ENCODE data around the gene FEN1.

The FEN1 gene, protein sequence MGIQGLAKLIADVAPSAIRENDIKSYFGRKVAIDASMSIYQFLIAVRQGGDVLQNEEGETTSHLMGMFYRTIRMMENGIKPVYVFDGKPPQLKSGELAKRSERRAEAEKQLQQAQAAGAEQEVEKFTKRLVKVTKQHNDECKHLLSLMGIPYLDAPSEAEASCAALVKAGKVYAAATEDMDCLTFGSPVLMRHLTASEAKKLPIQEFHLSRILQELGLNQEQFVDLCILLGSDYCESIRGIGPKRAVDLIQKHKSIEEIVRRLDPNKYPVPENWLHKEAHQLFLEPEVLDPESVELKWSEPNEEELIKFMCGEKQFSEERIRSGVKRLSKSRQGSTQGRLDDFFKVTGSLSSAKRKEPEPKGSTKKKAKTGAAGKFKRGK

DNA sequence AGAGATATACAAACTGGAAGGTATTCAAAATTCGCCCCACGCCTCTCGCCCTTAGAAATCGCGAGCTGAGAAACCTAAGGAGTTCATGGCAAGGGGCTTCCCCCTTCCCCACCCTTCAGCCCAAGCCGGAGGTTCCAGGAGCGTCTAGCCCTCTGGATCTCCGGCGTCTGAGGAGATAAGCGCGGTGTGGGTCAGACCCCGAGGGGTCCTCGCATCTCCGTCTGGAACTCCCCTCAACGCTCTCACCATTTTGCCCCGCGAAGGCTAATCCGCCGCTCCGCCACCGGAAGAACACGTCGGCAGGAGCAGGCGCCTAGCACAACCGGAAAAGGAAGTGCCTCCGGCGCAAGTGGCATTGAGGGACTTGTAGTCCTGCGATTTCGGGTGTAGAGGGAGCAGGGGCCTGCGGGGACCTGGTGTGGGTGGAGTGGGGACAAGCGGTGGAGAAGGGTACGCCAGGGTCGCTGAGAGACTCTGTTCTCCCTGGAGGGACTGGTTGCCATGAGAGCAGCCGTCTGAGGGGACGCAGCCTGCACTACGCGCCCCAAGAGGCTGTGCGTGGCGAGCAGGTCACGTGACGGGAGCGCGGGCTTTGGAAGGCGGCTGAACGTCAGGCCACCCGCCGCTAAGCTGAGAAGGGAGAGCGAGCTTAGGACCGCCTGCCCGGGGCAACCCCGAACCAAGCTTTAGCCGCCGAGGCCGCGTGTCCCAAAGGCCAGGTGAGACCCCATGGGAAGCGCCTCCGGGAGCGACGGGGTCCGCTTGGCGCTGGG, at the start of gene FEN1, which contains the start of gene TMEM258:
Gene FEN1 (plus strand): TSS at position 602 of the 773 bp plus-strand sequence. CDS start 2,451 bp downstream, outside the sequence.
Gene TMEM258 (minus strand): TSS at position 290 of the 773 bp plus-strand sequence. CDS start 41 bp downstream, at position 249.
- DNase-seq (ENCODE audit: low read depth): peak; percentile 68

DNA sequence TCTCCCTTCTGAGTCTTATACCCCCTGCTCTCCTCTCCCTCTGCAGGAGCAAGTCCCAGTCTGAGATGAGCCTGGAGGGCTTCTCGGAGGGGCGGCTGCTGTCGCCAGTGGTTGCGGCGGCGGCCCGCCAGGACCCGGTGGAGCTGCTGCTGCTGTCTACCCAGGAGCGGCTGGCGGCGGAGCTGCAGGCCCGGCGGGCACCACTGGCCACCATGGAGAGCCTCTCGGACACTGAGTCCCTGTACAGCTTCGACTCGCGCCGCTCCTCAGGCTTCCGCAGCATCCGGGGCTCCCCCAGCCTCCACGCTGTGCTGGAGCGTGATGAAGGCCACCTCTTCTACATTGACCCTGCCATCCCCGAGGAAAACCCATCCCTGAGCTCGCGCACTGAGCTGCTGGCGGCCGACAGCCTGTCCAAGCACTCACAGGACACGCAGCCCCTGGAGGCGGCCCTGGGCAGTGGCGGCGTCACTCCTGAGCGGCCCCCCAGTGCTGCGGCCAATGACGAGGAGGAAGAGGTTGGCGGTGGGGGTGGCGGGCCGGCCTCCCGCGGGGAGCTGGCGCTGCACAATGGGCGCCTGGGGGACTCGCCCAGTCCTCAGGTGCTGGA, 49.1 kb upstream of the FEN1 start:
- no peak for DNase-seq (ENCODE audit: low read depth)

DNA sequence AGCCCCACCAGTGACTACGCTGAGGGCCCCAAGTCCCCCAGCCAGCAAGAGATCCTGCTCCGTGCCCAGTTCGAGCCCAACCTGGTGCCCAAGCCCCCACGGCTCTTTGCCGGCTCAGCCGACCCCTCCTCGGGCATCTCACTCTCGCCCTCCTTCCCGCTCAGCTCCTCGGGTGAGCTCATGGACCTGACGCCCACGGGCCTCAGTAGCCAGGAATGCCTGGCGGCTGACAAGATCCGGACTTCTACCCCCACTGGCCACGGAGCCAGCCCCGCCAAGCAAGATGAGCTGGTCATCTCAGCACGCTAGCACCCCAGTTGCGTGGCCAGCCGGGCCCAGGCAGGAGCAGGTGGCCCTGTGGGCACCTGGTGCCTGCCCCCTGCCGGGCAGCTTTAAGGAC, 48.5 kb upstream of the FEN1 start:
- no peak for DNase-seq (ENCODE audit: low read depth)

DNA sequence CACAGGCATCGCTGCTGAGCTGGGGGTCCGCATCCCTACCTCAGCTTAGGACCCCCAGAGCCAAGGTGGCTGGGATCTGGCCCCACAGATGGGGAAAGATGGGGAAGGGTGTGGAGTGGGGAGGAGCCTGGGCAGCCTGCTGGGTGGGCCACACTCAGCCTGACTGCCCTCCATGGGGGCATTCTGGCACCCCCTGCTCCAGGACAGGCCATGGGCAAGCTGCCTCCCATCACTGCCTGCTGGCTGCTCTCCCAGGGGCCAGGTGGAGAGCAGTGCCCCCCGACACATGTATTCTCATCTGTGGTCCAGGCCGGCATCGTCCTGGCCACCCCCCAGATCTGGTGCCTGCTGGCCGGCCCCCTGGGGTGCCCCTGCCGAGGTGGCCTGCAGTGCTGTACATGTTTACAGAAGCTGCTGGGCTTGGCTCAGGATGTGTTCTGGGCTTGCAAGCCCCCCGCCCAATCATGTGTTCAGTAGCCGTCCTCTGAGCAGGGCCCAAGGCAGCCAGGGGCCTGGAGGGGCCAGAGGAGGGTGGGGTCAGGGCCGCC, 48.0 kb upstream of the FEN1 start:
- DNase-seq (ENCODE audit: low read depth): no peak

DNA sequence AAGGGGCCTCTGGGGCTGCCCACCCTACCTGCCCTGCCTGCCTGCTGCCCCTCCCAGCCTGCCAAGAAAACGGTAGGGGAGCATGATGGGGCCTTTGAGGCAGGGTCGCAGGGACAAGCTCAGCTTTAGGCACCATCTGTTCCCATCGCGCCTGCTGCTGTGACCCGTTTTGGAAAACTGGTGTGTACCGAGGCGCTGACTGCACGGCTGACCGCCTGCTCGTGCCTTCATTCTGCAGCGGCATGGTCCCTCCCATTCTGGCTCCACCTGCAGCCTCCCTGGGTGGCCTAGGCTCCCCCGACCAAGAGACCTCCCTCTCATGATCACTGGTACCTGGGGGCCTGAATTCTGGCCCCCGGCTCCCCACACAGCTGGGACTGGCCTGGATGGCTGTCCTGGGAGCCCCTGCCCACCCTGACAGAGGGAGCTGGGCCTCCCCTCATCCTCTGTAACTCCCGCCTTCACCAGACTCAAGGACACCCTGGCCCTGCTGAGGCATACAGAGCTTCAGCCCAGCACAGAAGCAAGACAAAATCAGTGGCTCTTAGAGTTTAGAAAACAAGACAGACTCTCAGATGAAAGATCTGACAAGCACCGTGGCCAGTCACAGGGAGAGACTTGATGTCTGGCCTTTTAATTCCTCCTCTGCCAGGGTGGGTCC, 46.8 kb upstream of the FEN1 start:
- no peak for DNase-seq (ENCODE audit: low read depth)

DNA sequence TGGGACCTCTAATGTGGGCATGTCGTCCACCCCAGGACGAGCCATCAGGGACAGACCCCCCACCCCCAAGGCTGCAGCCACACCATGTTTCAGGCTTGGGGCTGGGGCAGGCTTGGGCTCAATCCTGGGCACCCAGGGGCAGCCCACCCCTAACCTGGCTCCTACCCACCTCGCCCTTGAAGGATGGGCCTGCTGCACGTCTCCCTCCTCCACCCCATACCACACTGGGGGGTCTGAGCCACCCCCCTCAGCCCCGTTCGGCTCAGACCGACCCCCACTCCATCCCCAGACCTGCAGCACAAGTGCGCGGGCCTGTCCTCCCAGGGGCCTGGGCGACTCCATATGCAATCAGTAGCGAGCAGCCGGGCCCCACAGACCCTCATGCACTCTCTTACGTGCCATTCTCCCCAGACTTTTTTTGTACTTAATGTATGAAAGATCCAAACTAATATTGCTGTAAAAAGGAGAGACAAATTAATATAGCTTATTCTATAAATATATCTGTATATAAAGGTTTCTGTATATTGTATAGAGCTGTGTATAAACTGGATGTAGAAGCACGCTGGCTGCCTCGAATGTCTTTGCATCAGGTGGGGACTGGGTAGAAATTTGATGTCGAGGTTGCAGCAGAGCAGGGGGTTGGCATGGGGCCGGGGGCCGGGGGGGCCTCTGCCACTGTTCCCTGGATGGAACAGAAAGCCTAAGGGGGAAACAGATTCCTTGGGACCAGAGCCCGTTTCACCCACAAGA, 46.1 kb upstream of the FEN1 start:
- DNase-seq (ENCODE audit: low read depth): no peak

DNA sequence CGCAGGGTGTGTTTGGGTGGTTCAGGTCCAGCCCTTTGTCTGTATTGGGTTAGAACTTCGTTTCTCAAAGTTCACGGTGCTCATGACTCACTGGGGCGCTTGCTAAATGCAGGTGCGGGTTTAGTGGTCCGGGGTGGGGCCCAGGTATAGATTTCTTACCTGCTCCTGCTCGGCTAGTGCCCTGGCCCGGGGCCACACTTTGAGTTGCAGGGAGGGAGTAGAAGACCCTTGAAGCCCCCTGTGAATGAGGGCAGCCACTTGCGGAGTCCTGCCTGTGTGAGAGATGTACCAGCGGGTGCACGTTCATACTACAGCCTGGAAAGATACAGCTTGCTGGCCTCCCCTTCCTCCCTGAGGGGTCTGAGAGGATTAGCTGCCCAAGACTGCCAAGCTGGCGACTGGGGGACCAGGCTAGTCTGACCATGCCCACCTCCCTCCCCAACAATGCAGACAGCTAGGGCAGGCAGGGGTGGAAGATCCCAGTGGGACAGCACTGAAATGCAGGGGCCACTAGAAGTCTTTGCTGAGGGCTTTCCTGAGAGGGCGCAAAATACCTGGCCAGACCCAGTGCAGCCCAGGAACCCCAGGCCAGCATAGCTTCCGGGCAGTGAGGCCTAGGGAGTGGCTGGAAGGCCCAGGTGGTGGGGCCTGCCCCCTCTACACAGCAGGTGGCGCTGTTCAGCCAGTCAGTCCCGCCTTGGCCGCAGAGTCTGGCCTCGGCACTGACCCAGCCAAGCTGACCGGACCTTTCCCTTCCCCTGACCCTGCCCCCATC, 45.3 kb upstream of the FEN1 start:
- no peak for DNase-seq (ENCODE audit: low read depth)

DNA sequence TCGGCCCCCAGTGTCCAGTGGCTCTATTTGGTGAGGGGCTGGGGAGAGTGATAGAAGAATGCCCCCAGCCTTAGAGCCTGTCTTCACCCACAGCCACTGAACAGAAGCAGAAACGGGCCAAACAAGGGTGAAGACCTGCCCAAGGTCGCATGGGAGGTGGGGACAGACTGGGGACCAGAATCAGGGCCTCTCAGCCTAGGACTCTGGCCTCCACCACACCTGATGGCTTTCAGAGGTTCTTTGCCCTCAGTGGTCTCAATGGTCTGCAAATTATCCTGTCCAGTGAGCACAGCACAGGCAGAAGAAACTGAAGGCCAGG, 44.8 kb upstream of the FEN1 start:
- DNase-seq (ENCODE audit: low read depth): no peak

DNA sequence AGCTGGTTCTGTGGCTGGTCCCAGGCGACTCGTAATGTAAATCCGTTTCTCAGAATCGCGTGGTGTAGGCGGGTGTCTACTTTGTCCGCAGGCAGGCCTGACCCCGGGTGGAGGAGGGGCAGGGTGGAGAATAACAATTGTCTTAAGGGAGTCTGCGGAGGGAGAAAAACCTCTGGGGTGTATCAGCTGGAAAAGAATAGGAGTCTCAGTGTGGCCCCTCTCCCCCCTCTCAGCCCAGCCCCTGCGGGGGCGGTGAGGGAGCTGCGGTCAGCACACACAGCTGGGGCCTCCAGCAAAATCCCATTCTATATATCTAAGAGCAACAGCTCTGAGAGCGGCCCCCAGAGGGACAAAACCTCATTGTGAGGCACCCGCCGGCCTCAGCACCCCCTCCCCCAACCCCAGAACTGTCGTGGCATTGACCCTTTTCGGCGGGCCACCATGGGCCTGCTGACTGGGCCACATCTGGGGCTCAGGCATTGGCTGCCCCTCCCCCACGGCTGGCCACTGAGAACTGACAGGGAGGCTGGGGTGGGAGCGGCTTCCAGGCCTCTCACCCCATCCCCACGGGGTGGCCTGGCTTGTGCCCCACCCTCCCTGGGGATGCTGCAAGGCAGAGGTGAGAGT, 43.0 kb upstream of the FEN1 start:
- no peak for DNase-seq (ENCODE audit: low read depth)

DNA sequence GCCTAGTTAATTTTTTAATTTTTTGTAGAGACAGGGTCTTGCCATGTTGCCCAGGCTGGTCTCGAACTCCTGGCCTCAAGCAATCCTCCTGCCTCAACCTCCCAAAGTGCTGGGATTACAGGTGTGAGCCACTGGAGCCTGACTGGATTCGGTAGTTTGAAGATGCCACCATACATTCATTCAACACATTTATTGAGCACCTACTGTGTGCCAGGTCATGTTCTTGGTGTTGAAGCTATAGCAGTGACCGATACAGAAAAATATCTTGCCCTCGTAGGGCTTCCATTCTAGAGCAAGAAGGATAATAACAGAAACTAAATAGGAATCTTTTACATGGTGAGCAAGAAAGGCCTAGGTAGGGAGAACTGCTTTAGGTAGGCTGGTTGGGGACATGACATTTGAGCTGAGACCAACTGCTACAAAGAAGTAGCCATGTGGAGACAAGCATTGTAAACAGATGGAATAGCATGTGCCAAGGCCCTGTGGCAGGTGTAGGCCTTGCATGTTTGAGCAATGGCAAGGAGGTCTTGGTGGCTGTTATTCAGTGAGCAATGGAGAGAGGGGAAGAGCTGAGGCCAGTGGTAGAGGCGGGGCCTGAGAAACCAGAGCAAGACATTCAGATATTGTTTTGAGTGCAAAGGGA, 42.0 kb upstream of the FEN1 start:
- DNase-seq (ENCODE audit: low read depth): no peak

DNA sequence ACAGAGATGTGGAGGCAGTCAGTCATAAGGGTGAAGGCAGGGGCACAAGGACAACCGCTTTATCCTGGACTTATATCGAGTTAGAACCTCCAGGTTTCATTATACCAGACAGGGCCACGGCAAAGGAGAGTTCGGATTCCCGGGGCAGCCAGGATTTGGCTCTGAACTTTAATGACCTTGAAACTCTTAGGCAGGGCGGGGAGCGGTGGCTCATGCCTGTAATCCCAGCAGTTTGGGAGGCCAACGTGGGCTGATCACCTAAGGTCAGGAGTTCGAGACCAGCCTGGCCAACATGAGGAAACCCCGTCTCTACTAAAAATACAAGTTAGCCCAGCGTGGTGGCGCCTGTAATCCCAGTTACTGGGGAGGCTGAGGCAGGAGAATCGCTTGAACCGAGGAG, 41.3 kb upstream of the FEN1 start:
- DNase-seq (ENCODE audit: low read depth): no peak

DNA sequence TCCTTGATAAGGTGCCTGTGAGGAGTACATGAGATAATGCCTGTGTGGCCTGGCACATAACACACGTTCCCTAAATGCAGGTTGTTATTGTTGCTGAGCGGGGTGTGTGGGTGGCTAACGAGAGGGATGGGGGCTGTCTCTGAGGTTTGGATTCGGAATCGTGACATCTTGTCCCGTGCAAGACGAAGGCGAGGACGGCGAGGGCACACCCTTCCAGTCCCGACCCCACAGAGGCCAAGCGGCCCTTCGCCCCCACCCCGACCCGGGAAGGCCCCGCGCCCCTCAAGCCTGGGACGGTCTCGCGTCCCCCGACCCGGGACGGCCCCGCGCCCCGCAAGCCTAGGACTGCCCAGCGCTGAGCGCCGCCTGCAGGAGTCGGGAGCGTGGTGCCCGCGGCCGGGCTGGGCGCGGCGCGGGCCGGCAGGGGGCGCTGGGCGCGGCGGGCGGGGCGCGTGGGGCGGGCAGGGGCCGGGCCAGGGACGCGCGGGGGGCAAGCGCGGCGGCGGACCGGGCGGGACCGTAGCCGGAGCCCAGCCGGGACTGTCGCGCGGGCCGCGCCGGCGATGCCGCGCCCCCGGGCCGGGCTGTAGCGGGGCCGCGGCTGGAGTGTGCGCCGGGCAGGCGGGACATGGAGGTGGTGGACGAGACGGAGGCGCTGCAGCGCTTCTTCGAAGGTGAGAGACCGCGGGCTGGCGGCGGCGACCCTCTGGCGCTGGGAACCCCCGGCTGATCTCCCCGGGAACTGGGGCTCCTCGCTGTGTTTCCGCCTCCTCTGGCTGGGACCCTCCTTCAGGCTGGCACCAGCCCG, 40.4 kb upstream of the FEN1 start, which contains the start of gene MYRF:
Gene MYRF (plus strand): TSS at position 520 of the 808 bp plus-strand sequence. CDS start 109 bp downstream, at position 629.
- no peak for DNase-seq (ENCODE audit: low read depth)

DNA sequence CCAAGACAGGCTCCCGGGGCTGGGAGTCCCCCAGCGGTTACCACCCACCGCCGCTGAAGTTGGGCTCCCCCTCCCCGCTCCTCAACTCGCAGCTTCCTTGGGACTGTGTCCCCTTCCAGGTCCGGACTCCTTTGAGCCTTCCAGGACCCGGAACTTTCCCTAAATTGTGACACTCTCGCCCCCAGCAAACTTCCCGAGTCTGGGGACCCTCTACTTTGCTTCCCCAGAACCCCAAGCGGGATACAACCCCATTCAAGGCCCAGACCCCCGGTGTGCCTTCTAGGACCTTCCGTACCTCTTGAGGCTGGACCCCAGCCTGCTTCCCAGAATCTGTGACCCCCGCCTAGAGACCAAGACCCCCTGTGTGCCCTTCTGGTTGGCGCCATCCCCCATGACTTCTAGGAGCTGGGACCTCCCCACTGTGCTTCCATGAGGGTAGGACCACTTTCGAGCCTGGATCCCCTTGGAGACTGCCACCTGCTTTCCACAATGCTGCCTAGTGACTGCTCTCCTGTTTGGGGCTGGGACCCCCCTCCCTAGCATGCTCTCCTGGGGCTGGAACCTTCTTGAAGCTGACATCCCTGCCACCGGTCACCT, 39.7 kb upstream of the FEN1 start:
- DNase-seq (ENCODE audit: low read depth): no peak

DNA sequence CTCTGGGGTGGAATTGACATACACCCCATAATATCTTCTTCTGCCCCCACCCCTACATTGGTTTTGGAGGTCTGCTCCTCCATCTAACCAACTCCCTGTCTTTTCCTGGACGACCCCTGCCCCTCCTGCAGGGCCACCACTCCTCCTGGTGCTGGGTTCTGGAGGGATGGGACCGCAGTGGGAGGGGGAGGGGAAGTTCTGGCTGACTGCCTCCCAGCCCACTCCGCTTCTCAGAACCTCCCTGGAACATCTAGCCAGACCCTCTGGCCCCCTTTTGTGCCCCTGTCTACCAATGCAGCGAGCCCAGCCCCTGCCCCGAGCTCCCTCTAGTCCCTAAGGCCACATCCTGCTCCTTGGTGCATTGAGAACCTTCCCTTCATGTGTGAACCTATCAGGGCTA, 39.0 kb upstream of the FEN1 start:
- DNase-seq (ENCODE audit: low read depth): no peak

DNA sequence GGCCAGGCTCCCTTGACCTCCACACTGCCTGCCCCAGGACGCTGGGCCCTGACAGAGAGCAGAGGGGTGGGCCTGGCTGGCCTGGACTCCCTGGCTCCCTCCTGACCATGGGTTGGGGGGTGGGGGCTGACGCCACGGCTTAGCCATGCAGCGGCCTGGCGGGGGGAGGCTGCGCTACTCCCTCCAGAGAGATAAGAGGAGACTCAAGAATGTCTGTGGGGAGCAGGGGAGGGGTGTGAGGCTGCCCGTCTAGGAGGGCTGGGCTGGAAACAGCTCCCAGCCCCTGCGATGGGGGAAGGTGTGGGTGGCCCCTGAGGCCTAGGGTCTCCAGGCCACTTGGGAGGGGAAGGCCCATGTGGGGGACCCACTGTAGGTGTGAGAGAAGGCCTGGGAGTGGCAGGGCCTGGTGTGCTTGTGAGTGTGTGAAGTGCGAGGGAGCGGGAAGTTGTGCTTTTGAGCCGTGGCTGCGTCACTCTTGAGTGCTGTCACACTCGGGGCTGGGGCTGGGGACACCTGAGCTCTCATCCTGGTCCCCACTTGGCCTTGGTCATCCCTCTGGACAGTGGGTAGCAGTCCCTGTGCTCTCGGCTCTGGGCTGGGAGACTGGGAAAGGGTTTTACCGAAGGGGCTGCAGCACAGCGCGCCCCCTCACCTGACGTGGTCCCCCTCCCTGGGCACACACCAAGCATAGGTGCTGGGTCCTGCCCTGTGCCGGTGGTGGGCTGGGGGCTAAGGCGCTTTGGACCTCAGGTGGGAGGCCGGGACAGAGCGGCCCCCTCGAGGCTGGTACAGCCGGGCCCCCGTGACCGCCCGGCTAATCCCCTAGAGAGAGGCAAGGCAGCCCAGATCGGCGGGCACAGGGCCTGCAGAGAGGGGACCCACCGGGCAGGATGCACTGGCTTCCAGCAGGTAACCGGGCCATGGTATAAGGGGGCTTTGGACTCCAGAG, 37.9 kb upstream of the FEN1 start:
- DNase-seq (ENCODE audit: low read depth): no peak

DNA sequence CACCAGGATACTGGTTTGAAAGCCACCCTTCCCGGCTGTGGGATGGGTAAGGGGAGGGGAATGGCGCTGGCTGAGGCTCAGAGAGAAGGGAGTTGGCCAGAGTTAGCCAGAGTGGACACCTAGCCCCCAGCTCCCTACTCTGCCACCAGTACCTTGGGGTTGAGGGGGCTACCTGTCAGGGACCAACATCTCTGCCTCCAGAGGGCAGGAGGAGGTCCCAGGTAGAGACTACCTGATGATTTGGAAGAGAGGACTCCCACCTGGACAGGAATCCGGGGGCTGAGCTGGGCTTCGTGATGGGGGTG, 36.6 kb upstream of the FEN1 start:
- no peak for DNase-seq (ENCODE audit: low read depth)
